ENCODE measurements around the gene MEGF11. TPM values are rescaled to one million over a fixed set of nuclear protein-coding genes. Genes with fewer than 3 reads are reported as not detected.

The MEGF11 gene
- total and polyA plus RNA-seq, 2 donors (not counting 1 experiment from before 2014, with no cell fraction given) = under 0.01 TPM; not detected in 1

DNA sequence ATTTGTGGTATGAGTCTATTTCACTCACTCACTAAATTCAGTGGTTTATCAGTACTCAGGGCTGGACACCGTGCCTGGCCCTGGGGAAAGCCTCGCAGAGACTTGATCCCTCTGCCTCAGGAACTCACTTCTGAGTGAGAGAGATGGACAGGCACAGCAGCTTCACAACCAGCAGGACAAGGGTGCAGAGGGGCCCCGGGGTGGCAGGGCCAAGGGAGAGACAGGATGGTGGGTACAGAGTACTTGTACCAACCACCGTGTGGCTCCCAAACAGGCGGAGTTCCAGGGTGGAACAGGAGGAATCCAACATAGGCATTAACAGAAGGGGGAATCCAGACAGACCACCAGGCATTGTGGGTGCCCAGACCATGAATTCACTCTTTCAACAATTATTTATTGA lies 143.7 kb downstream of the MEGF11 start:
- Histone ChIP-seq H3K27ac (ENCODE audit: insufficient read depth, low read length) (no peak overlapping the region), H3K79me2 (ENCODE audit: control insufficient read depth, insufficient read depth, low read length) (no peaks in the 10 kb centered on the region), H3K4me2 (ENCODE audit: extremely low read depth, insufficient read depth, low read length) (no peak overlapping the region), H3K9ac (ENCODE audit: insufficient read depth, low read length) (no peak overlapping the region), H4K20me1 (ENCODE audit: control insufficient read depth, extremely low read depth, insufficient read depth, low read length) (no peaks in the 10 kb centered on the region), H3K36me3 (ENCODE audit: control insufficient read depth, insufficient read depth, low read length) (no peaks in the 10 kb centered on the region), H2AFZ (ENCODE audit: low read length) (no peak overlapping the region), H3K9me3 (ENCODE audit: control insufficient read depth, insufficient read depth, low read depth, low read length) (no peaks in the 10 kb centered on the region), H3K4me3 (replicated peaks in 1 of 4; ENCODE audit: control extremely low read depth in 1 of 4, insufficient read depth in 1 of 4, low read depth in 3 of 4, low read length in 4 of 4) (no peak overlapping the region), H3K27me3 (ENCODE audit: control insufficient read depth, insufficient read depth, low read length) (peaks cover 3% of the 10 kb centered on the region), H3K4me1 (ENCODE audit: control insufficient read depth, extremely low read depth, insufficient read depth, low read length) (no peaks in the 10 kb centered on the region)
- no peak for DNase-seq (ENCODE audit: low read depth in 2 of 2)
- TF ChIP-seq CTCF (conservative IDR thresholded peaks at IDR 0.05 in 1 of 2, IDR thresholded peaks at IDR 0.05 in 1 of 2; ENCODE audit: low read depth in 1 of 2, low read length in 2 of 2) = no peak
- no peak for TF ChIP-seq EZH2 (IDR thresholded peaks at IDR 0.05; ENCODE audit: low read length, missing control alignments)

DNA sequence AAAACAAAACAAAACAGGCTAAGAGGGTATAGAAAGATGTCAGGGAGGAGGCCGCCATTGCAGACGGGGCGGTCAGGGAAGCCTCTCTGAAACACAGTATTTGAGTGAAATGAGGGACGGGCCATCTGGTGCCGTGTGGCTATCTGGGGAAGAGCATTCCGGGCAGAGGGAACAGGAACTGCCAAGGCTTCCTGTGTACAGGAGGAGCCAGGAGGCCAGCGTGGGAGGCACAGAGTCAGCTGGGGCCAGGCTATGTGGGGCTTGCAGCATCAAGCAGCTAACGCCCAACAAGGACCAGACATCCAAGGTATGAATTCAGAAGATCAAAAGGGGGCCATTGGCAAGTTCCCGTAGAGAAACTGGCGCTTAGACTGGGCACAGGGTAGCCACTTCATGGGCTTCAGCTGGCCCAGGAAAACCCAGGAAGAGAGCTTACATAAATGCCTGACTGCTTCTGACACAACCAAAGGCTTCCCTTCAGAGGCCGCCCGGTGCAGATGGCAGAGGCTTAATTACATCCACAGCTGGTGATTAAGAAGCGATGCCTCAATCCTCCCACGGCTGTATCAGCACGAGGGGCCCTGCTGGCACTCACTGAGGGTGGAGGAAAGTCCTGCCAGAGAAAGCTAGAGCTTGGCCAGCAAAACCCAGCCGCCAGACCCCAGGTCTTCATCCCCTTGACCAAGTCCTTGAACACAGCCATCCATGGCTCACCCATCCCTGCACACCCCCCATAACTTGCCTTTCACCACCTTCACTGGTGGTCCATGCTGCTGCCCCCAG lies 144.9 kb downstream of the MEGF11 start:
- Histone ChIP-seq H3K4me2 (ENCODE audit: extremely low read depth, insufficient read depth, low read length) (no peak overlapping the region), H4K20me1 (ENCODE audit: control insufficient read depth, extremely low read depth, insufficient read depth, low read length) (no peaks in the 10 kb centered on the region), H3K4me1 (ENCODE audit: control insufficient read depth, extremely low read depth, insufficient read depth, low read length) (no peaks in the 10 kb centered on the region), H3K79me2 (ENCODE audit: control insufficient read depth, insufficient read depth, low read length) (no peaks in the 10 kb centered on the region), H3K27me3 (ENCODE audit: control insufficient read depth, insufficient read depth, low read length) (peaks cover 10% of the 10 kb centered on the region), H3K9me3 (ENCODE audit: control insufficient read depth, insufficient read depth, low read depth, low read length) (no peaks in the 10 kb centered on the region), H3K9ac (ENCODE audit: insufficient read depth, low read length) (no peak overlapping the region), H3K4me3 (replicated peaks in 1 of 4; ENCODE audit: control extremely low read depth in 1 of 4, insufficient read depth in 1 of 4, low read depth in 3 of 4, low read length in 4 of 4) (no peak overlapping the region), H3K36me3 (ENCODE audit: control insufficient read depth, insufficient read depth, low read length) (no peaks in the 10 kb centered on the region), H2AFZ (ENCODE audit: low read length) (no peak overlapping the region), H3K27ac (ENCODE audit: insufficient read depth, low read length) (no peak overlapping the region)
- no peak for DNase-seq (ENCODE audit: low read depth in 2 of 2)
- no peak for TF ChIP-seq EZH2 (IDR thresholded peaks at IDR 0.05; ENCODE audit: low read length, missing control alignments)
- TF ChIP-seq CTCF (conservative IDR thresholded peaks at IDR 0.05 in 1 of 2, IDR thresholded peaks at IDR 0.05 in 1 of 2; ENCODE audit: low read depth in 1 of 2, low read length in 2 of 2) = no peak

DNA sequence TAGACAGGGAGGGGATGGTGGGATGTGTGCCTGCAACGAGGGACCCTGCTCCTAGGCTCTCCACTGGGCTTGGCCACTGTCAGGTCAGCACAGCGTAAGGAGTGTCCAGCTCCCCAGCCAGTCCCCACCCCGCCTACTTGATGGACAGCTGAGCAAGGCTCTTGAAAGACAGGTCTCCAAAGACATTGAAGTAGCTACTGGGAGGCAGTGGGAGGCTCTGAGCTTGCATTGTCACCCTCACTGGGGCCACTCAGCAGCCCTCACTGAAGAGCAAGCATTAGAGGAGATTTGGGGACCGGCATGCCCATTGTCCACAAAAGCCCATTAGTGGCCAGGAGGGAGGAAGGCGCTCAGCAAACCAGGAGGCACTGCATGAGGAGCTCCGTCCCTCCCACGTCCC lies 146.5 kb downstream of the MEGF11 start:
- Histone ChIP-seq H3K27me3 (ENCODE audit: control insufficient read depth, insufficient read depth, low read length) (peaks cover 10% of the 10 kb centered on the region), H4K20me1 (ENCODE audit: control insufficient read depth, extremely low read depth, insufficient read depth, low read length) (no peaks in the 10 kb centered on the region), H3K27ac (ENCODE audit: insufficient read depth, low read length) (no peak overlapping the region), H3K4me3 (replicated peaks in 1 of 4; ENCODE audit: control extremely low read depth in 1 of 4, insufficient read depth in 1 of 4, low read depth in 3 of 4, low read length in 4 of 4) (no peak overlapping the region), H3K79me2 (ENCODE audit: control insufficient read depth, insufficient read depth, low read length) (no peaks in the 10 kb centered on the region), H3K9ac (ENCODE audit: insufficient read depth, low read length) (no peak overlapping the region), H3K36me3 (ENCODE audit: control insufficient read depth, insufficient read depth, low read length) (no peaks in the 10 kb centered on the region), H3K9me3 (ENCODE audit: control insufficient read depth, insufficient read depth, low read depth, low read length) (no peaks in the 10 kb centered on the region), H3K4me2 (ENCODE audit: extremely low read depth, insufficient read depth, low read length) (no peak overlapping the region), H3K4me1 (ENCODE audit: control insufficient read depth, extremely low read depth, insufficient read depth, low read length) (no peaks in the 10 kb centered on the region), H2AFZ (ENCODE audit: low read length) (no peak overlapping the region)
- DNase-seq (ENCODE audit: low read depth in 2 of 2) = no peak
- TF ChIP-seq EZH2 (IDR thresholded peaks at IDR 0.05; ENCODE audit: low read length, missing control alignments) = no peak
- TF ChIP-seq CTCF (conservative IDR thresholded peaks at IDR 0.05 in 1 of 2, IDR thresholded peaks at IDR 0.05 in 1 of 2; ENCODE audit: low read depth in 1 of 2, low read length in 2 of 2) = no peak
